Muscle of back (tissue), 11 donors: ENCODE measurements around the gene SHROOM3. TPM values are rescaled to one million over a fixed set of nuclear protein-coding genes. Genes with fewer than 3 reads are reported as not detected.
A peak's percentile ranks its signal among the peaks of the same experiment; 100 is the strongest.

Experiments
- DNase-seq, 3 donors: peaks; one replicate each; pipeline versions ENCODE4 v3.0.0 to v3.0.0-alpha.2; 2013
- polyA plus RNA-seq, 10 donors: library from polyadenylated mRNA; unstranded; fragments of 120-200 nt; gene quantifications; one replicate each; pipeline ENCODE4 v1.2.1, GENCODE V29; 2013; ENCODE audit not compliant: insufficient read length in 10 of 10

The SHROOM3 gene
- polyA plus RNA-seq, 10 donors, result 18.7 to 61.5 (median 22.9) TPM

DNA sequence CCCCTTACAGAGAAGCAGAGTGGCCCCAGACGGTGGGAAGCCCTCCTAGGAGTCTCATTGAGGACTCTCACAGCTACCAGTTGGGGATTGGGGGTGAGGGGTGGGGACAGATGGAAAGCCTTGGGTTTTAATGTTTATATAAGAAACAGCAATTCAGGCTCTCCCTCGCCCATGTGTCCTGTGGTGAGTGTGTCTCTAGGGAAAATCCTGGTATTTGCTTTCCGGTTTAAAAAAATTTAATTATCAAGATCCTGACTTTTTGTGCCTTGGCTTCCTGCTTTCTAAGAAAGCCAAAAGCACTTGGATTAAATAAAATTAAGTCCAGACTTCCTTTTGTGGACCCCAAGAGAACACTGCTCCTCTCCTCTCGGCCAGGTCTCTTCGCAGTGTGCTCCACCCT is 369.1 kb downstream of the SHROOM3 start:
- peak in 1 of 3 donors; percentile 48 for DNase-seq

DNA sequence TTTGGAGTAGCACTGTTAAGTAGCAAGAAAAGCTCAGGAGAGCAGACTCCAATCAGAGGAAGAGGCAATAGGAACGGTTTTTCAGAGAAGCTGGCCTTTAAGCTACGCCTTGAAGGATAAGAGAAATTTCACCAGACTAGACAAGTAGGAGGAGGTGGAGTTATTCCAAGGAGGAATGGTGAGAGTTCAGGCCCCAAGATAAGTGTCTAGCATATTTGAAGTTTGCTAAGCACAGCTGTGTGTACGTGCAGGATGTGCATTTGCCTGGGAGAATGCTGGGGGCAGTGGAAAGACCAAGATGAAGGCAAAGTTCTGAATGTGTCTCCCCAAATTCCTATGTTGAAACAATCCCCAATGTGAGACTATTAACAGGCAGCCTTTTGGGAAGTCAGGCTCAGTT is 371.3 kb downstream of the SHROOM3 start:
- DNase-seq, result peak in 1 of 3 donors; percentile 28

DNA sequence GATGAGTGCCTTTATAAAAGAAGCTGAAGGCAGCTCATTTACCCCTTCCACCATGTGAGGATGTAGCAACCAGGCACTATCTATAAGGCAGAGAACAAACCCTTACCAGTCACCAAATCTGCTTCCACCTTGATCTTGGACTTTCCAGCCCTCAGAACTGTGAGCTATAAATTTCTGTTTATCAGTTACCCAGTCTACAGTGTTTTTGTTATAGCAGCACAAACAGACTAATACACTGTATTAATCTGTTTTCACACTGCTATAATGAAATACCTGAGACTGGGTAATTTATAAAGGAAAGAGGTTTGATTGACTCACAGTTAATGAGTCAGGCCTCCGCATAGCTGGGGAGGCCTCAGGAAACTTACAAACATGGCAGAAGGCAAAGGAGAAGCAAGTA is 371.7 kb downstream of the SHROOM3 start:
- no peak for DNase-seq

DNA sequence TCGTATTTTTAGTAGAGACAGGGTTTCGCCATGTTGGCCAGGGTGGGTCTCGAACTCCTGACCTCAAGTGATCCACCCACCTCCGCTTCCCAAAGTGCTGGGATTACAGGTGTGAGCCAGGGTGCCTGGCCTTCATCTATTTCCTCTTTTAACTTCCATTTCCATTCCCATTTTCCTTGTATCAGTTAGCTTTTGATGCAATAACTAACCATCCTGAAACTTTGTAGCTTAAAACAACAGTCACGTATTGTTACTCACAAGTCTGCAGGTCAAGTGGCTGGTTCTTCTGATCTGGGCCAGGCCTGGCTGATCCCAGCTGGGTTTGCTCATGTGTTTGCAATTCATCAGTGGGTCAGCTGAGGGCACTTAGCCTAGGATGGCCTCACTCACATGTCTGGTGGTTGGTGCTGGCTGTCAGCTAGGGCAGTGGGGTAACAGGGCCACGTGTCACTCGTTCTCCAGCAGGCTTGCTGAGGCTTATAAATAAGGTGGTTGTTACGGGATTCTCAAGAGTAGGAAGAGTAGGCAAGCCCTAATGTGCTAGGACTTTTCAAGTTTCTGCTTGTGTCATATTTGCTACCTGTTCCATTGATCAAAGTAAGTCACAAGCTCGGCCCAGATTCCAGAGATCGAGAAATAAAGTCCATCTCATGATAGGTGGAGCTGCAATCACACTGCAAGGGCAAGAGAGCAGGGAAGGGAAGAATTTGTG is 374.7 kb downstream of the SHROOM3 start:
- no peak for DNase-seq

DNA sequence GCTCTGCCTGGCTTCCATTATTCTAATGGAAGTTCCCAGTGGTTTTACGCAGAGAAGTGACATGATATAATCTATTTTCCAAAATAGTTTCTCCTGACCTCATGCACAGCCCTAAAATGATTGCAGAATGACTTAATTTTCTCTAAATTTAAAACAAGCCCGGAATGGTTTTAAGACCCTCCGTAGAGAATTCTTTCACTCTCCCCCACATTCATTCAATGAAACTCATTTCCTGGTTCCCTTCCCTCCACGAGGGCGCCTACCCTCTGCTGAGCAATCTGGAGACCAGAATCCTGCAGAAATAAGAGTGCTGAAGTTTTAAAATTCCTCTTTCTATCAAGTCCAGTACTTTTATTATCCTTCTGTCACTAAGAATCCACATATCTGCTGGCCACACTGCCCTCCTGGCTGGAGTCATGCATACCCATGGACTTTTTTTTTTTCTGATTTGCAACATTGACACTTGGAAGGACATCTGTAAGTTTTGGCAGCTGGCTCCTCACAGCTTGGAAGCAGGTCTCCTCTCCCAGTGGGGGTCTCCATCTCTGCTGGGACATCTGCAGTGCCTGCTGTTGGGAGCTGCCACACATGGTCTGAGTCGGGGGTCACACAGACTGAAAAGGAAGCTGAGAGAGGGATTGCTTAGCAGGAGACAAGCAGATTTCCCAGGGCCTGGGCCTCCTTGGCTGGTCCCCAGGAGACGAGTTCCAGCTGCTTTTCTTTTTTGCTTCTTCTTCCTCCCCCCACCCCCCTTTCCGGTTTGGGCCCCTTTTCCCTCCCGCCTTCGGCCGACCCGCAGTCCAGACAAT is 376.8 kb downstream of the SHROOM3 start:
- peak; percentile 76 to 92 (median 80) for DNase-seq

DNA sequence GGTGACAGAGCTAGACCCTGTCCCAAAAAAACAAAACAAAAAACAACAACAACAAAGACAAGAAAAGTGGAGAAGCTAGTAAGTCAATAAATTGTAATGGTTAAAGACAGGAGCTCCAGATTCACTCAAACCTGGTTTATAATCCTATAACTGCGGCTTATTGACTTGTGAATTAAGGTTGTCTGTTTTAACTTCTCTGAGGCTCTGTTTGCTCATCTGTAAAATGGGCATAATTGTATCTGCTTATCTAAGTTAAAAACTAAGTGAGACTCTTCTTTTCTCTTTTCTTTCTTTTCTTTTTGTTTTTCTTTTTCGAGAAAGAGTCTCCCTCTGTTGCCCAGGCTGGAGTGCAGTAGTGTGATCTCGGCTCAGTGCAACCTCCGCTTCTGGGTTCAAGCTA is 378.0 kb downstream of the SHROOM3 start:
- DNase-seq, result no peak

DNA sequence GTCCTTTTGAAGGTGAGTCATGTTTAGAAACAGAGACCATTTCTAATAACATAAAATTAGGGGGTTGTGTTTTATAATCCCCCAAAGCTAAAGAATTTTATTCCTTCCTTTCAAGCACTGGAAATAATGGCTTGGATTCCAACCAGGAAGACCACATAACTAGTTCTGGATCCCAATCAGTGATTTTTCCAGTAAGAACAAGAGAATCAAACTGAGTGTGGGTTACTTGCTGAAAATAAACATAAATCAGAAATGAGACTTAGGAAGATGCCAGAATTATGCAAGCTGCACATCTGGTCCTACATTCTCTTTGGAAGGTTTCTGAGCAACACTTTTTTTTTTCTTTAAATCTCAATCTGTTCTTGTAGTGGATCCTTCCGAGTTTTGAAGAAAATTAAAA is 386.6 kb downstream of the SHROOM3 start:
- DNase-seq, result peak; percentile 79 to 91 (median 89)

DNA sequence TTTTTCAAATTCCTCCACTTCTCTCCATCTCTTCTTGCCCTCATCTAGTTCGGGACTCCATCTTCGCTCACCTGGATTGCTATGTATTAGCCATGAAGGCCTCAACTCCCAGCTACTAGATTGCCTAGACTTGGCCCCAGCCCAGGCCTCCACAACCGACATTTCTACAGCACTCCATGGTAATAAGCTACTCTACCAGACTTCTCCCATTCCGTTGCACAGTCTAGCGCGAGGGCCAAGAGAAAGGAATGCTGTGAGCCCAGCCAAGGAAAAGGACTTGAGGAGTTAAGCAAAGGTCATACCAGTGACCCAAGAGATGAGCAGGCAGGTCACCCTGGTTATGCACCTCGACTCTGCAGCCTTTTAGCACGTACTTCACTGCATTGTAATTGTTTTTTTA is 387.3 kb downstream of the SHROOM3 start:
- DNase-seq, result peak in 1 of 3 donors; percentile 63

DNA sequence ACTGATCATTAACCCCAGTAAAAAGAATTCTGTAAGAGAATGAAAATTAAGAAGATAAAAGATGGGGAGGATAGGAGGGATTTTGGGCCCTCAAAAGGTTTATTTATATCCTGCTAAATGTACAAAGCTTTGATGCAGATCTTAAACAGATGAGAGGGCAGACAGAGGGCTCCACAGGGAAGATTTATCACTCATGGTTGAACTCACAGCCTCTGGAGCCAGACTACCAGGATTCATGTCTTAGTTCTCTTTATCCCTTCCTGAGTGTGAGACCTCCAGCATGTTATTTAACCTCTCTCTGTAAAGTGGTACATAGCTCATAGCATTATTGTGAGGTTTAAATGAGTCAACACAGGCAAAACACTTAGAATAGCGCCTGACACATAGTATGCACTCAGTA is 388.5 kb downstream of the SHROOM3 start:
- no peak for DNase-seq

DNA sequence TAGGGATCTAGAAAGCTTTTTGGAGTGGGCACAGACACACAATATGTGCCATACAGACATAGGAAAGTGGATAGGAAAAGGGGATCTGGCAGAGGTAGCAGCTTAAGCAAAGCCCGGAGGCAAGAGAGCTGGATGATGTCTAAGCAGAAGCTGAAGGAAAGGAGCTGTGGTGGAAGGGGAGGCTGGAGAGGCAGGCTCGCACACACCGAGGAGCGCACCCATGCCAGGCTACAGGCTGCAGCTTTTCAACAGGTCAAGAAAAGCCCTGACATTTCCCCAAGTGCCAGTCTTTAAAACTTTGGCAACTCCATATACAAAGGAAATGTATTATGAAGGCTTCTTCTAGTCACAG is 395.6 kb downstream of the SHROOM3 start:
- DNase-seq, result no peak

DNA sequence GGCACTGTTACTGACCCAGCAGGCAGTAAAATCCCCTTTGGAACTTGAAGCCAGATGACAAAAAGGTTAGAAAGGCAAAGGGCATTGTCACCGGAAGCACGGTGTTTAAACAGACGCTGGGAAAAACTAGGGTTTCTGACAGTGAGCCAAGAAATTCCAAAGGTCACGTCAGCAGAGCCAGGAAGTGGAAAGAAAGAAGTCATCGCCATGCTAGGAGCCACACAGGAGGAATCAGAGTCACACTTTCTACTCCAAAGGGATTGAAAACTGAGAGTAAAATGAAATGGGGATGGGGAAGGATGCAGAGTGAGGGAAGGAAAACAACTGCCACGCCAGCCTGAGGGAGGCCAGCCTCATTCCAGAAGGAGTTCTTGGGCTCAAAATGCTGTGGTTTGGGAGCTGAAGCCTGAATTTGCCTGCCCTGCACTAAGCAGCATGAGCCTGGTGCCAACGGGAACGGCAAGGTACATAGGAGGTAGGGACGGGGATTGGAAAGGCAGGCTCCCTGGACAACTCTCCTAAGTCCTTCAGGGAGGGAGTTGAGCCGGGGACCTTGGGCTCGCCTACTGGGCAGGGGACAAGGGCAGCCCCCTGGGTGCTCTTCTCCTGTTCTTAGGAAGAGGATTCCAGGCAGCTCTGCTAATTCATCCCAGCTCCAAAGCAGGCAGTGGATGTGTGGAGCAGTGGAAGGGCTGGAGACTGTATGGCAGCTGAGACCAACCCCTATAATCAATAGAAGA is 396.1 kb downstream of the SHROOM3 start:
- DNase-seq, result peak in 2 of 3 donors; percentile 71 to 78

DNA sequence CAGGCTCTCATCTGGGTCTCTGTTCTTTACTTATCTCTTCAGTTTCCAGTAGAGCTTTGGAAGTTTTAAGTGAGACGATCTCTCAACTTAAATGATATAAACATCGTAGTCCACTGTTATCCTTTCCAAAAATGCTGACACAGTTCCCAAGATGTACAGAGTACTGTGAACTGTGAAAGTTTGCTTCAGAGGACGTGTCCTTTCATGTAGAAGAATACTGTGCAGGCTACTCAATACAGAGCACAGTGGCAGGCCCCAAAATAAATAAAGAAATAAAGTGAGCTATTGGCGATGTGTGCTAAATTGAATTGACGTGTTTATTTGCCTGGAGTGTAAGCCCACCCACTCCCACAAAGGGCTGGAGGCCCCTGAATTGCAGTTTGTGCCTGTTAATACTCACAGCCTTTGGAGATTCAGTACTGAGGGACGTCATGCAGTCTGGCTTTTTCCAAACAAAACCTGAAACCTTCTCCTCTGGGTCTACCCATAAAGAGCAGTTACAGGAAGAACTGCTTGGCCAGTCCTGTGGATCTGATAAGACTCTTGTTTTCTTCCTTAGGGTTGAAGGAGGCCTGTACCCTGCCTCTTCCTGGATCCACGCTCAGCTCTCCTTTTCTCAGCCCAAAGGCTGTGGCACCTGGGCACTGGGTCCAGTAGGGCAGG is 396.8 kb downstream of the SHROOM3 start:
- peak in 1 of 3 donors; percentile 50 for DNase-seq

Other genes starting within 250 kb of the SHROOM3 start
- 100 to 1,000 TPM; 115 to 156 (median 139) TPM for gene SCARB2, start 221.4 kb upstream of the SHROOM3 start, polyA plus RNA-seq
- 1 to 10 TPM in 9 of 10 donors, under 1 TPM in 1; 0.52 to 3.4 (median 1.7) TPM for gene FAM47E, start 183.5 kb upstream of the SHROOM3 start, polyA plus RNA-seq
- 10 to 100 TPM; 17.8 to 57.9 (median 39.7) TPM for gene STBD1, start 128.5 kb upstream of the SHROOM3 start, polyA plus RNA-seq
- 1 to 10 TPM in 3 of 10 donors, under 1 TPM in 7; 0.52 to 1.4 (median 0.83) TPM for gene CCDC158, start 14.1 kb upstream of the SHROOM3 start, polyA plus RNA-seq